VCaP (cell line): ENCODE data around the gene CSRP3.
"Not testable (repeated sequence)": the region's sequence is repeated elsewhere in the genome, so short reads cannot be mapped to it uniquely, and the experiment has no call there.

Source experiments
- H3K27ac ChIP-seq: fragments of 450-650 bp; 2 replicates; pipeline ENCODE4 v1.5.1; 2017
- CTCF ChIP-seq: fragments of 450-650 bp; conservative IDR thresholded peaks from 2 replicates; pipeline ENCODE4 v1.5.1; 2017; ENCODE audit warnings: mild to moderate bottlenecking, moderate library complexity

CSRP3 gene

GRCh38 chr11:19164230-19164855 is 37.4 kb downstream of the CSRP3 start:
- no peak for TF ChIP-seq CTCF
- H3K27ac ChIP-seq, result no peak overlapping the region

- no peak for TF ChIP-seq CTCF
- no peak overlapping the region for H3K27ac ChIP-seq
Measured at GRCh38 chr11:19163617-19164016, 38.2 kb downstream of the CSRP3 start.

- no peak for TF ChIP-seq CTCF
- no peak overlapping the region for H3K27ac ChIP-seq
Measured at GRCh38 chr11:19162951-19163505, 38.8 kb downstream of the CSRP3 start.

- TF ChIP-seq CTCF, result no peak
Measured at GRCh38 chr11:19161651-19162050, 40.1 kb downstream of the CSRP3 start.

GRCh38 chr11:19160847-19161246 is 40.9 kb downstream of the CSRP3 start:
- no peak overlapping the region for H3K27ac ChIP-seq
- peak; percentile 24; the same call in 1 of the 2 replicates for TF ChIP-seq CTCF

More at GRCh38 chr11:19161651-19162050, 40.1 kb downstream of the CSRP3 start:
- H3K27ac ChIP-seq, result no peak overlapping the region

- no peak for TF ChIP-seq CTCF
- no peak overlapping the region for H3K27ac ChIP-seq
Measured at GRCh38 chr11:19156892-19157291, 44.9 kb downstream of the CSRP3 start.

GRCh38 chr11:19145319-19145718 is 56.5 kb downstream of the CSRP3 start:
- peak overlapping the region; percentile 78 for H3K27ac ChIP-seq
- TF ChIP-seq CTCF, result no peak

GRCh38 chr11:19136884-19137283 is 64.9 kb downstream of the CSRP3 start:
- not testable (repeated sequence) for H3K27ac ChIP-seq
